Activated T-cell treated with anti-CD3 and anti-CD28 coated beads for 48 hours (primary cell): ENCODE data around the gene CAPG.

ENCODE experiments used
- DNase-seq: peaks from one replicate; pipeline ENCODE4 v3.0.0-alpha.2; 2020; ENCODE audit warnings: low read depth

Gene CAPG

DNA sequence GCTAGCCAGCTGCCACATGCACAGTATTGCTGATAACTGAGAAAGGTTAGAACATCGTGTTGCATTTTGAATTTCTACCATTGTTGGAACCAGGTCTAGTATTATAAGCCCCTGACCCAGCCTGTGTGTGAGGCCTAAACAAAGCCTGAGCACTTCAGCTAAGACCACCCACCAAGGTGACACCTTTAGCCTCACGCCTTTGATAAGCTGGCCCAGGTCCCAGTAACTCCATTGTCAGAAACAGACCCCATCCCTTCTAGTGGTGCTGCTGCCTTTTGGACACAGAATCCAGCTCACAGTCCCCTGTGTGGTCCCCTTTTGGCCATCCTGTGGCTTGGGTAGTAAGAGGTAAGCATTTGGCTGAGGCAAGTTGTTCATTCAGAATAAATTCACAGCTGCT is 54.0 kb downstream of the CAPG start:
- no peak for DNase-seq

DNA sequence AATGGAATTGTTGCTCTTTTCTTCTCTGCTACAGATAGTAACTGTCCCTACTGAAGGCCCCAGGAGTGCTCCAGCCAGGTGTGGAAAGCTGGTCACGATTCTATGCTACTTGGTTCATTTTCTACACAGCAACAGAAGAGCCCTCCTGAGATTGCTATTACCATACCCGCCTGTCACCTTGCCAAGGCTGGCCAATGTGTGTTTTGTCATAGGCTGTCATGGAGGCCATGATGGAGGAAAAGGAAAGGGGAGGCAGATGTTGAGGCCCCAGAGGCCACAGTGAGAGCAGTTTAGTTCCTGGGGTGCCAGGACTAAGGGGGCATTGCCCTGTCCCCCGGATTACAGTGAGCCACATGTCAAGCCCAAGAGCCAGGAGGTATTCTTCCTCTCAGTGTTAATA is 54.6 kb downstream of the CAPG start:
- no peak for DNase-seq

DNA sequence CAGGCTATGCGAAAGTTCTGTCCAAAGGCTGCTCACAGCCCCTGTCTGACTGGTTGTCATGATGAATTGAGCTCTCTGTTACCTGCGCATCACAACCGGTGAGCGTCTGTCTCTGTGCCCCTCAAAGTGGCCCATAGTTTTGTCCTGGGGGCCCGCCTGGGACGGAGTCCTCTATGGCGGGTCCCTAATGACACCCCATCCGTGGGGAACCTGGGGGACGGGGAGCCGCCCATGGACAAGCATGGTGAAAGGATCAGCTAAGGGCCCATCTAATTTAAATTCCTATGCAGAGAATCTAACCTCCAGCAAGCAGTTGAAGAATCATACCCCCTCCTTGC is 55.1 kb downstream of the CAPG start:
- DNase-seq, result no peak

DNA sequence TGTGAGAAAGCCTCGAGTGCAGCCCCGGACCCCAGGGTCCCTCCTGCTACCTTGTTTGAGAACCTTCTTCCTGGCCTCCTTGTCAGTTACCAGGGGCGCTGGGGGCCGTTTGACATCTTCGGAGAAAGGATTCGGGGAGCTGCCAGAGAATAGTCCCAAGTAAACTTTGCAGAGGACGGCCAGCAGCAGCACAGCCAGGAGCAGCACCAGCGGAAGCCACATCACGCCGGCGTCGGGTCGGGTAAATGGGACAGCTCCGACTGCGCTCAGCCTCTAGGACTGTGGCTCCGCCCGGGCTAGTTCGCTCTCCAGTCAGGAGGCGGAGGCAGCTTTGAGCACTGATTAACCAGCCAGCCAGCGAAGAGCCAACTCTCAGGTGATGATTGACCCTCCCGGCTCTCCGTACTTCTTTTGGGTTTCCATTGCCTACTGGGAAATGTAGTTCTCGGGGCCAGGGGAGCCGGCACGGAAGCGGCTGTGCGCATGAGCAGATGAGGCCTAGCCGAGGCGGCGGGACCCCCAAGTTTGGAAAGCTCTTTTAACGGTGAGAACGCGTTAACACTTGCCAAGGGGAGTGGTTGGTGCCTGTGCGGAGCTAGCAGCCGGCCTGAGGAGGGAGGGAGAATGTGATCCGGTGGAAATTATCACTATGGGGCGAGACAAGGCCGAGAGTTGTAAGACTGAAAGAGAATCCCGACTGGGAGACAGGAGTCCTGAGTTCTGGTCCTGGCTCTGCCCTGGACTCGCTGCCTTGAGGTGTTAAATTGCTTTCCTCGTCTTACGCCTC is 55.7 kb downstream of the CAPG start, which contains the start of the genes ELMOD3 and RETSAT:
TSS of gene ELMOD3 (plus strand) at position 484 of the 787 bp plus-strand sequence. CDS start 2,430 bp downstream, outside the sequence.
TSS of gene RETSAT (minus strand) at position 243 of the 787 bp plus-strand sequence. CDS start at position 222, 21 bp downstream.
- peak; percentile 92 for DNase-seq

DNA sequence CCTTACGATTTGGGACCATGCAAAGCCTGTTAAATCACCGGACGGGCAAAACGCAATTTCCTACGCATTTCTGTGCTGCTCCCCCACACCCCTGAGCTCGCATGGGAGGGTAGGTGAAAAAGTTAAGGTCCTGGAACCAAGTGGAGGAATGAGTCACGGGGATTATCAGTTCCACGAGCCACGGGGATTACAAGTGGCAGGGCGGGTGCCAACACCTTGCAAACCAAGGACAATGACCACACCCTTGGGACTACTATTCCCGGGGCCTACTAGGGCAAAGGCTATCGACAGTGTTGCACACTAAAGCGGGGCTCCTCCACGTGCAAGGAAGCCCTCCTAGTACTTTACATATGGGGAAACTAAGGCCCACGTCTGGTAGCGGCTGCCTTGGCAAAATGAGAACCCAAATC is 56.3 kb downstream of the CAPG start:
- DNase-seq, result peak; percentile 5

DNA sequence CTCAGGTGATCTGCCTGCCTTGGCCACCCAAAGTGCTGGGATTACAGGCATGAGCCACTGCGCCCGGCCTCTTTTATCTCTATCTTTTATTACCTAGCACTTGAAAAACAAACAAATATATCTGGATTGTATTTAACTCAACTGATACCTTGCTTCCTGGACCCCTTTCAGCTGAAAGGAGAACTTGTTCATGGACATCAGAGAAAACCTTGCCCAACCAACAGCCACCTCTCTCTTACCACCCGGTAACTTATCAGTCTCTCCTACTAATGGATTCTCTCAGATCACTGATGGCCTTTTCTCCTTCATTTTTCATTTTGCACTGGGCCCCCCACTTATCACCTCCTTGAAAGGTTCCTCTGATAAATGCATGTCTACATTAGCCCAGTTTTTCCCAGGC is 62.6 kb downstream of the CAPG start:
- DNase-seq, result no peak
